HG03378 (cell line): ENCODE measurements around the gene MCM9.
"Not testable (repeated sequence)": the region's sequence is repeated elsewhere in the genome, so short reads cannot be mapped to it uniquely, and the experiment has no call there.

Experiments
- ATAC-seq: cut with Tn5 transposase; IDR thresholded peaks from one replicate; pipeline ENCODE4 v1.9.1; 2021; ENCODE audit warnings: mild to moderate bottlenecking, moderate library complexity; ENCODE audit not compliant: unreplicated experiment

Gene MCM9

DNA sequence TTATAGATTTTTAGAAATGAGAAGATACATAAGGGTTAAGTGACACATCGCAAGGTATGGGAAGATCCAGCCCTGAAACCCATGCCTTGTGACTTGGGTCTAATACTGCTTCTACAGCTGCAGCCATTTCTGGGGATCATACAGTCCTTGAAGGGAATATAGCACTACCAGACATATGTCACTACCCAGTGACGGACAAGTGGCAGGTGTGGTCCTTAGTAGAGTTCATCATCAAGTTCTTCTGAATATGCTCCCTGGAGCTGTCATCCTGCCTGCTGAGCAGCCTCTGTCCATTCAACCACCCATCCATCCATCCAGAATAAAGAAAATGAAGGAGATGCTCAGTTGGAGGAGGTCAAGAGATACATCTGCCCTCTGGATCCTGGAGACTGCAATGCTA, 159.6 kb downstream of the MCM9 start:
- ATAC-seq, result no peak

DNA sequence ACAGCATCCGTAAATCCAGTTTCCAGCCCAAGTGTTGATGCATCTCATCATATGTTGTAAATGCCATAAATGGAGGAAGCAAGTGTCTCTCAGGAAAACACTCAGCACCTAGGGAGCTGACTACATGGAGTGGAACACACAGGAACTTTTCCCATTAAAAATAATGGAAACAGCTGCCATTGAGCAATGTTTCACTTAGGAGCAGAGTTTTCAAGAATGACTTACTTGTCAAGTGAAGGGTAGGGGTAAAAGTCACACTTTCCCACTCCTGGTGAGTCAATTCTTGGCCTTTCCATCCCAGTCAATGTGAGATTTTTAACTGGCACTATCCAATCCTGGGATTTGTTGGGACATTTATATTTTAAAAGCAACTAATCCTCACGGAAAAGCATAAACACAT, 160.4 kb downstream of the MCM9 start:
- no peak for ATAC-seq

DNA sequence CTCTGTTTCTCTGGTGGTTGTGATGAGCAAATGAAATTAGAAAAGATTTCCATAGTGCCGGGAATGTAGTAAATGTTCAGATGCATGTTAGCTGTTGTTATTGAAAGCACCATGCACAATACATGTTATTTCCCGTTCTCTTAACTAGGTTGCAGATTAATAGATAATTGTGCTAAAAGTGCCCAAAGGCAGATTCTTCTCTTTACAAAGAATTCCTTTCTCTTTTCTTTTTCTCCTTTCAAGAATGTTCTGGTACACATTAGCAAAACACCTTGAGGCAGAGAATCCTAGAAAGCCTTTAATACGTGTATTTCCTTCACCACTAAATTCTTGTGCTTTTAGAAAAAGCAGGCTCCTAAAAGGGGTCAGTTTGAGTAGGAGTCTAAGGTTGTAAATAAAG, 162.1 kb downstream of the MCM9 start:
- ATAC-seq, result no peak

DNA sequence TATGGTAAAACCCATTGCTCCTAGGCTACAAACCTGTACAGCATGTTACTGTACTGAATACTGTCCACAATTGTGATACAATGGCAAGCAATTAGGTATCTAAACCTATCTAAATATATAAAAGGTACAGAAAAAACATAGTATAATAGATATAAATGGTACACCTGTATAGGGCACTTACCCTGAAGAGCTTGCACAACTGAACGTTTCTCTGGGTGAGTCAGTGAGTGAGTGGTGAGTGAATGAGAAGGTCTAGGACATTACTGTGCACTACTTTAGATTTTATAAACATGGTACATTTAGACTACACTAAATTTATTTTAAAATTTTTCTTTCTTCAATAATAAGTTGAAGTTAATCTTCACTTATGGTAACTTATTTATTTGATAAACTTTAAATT, 163.7 kb downstream of the MCM9 start:
- no peak for ATAC-seq

DNA sequence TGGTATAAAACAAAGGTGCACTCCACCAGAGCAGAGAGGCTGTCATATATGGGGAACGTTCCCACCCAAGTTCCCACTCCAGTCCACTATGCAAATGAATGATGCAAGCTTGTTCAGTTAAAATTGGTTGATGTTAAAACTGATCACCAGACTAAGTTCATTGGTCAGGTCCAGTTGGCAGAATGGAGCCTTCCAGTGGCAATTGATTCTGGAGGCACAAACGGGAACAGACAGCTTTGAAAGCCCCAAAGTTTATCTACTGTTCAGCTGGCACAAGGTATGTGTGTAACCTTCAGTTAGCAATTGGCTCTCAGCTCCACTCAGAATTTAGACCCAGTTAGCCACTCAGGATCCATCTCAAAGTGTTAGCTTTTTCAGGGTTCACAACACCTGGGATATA, 164.1 kb downstream of the MCM9 start:
- no peak for ATAC-seq

DNA sequence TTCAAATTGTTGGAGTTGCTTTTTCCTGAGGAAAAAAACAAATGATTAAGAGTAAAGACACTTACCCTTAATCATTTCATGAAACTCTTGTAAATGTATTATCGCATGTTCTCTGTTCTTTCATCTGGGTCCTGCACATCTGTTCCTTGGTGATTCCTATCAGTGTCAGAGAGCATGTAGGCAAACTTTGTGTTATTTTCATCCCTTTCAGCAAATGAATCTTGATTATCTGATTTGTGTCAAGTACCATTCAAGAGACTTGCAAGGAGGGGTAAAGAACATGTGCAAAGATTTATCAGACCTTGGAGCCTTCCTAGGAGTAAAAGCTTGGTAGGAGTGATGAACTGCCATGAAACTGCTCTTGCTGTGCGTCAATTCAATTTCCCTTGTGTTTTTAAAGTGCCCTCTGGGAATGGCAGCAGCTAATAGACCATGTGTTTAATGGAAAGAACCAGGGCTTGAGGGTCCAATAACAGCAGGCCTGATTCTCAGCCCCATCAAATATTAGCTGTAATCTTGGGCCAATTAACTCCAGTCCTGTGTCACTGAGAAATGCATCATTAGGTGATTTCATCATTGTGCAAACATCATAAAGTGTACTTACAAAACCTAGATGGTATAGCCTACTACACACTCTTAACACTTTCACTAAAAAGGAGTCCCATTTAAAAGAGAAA, 164.7 kb downstream of the MCM9 start:
- ATAC-seq, result no peak

DNA sequence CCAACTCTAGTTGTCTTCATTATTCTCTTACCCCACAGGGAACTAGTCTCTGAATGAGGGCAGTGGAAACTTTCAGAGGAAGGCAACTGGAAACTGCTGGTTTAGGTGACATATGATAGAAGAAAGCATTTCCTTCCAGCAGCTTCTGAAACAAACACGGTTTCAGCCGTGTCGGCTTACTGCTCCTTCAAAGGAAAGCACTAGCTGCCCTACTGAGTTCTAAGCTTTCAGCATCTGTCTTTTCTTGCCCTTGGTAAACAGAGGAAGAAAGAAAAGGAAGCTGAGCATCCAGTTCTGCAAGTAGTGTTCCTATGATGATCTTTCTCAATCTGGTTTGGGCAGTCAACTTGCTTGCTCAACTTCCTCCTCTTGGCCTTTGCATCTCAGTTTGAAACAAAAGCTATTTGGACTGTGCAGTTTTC, 166.0 kb downstream of the MCM9 start:
- ATAC-seq, result no peak

DNA sequence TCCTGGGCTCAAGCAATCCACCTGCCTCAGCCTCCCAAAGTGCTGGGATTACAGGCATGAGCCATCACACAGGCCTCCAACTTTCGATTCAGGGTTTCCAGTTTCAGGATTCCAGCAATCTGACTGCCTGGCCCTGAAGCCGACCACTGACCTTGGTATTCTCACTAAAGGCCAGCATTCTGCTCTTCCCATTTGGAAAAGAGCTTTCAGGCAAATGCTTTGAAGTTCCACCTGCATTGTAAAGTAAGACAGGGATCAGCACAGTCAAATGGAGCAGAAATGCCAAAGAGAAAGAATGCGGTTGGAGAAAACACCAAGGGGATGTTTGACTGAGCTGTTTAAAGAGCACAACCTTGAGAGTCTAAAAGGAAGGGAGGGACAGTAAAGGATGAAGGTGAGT, 166.5 kb downstream of the MCM9 start:
- no peak for ATAC-seq

DNA sequence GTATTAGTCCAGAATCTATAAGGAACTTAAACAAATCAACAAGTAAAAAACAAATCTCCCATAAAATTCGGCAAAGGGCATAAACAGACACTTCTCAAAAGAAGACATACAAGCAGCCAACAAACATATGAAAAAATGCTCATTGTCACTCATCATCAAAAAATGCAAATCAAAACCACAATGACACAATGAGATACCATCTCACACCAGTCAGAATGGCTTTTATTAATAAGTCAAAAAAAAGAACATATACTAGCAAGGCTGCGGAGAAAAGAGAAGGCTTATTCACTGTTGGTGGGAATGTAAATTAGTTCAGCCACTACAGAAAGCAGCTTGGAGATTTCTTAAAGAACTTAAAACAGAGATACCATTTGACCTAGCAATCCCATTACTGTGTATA, 169.6 kb downstream of the MCM9 start:
- ATAC-seq, result not testable (repeated sequence)

DNA sequence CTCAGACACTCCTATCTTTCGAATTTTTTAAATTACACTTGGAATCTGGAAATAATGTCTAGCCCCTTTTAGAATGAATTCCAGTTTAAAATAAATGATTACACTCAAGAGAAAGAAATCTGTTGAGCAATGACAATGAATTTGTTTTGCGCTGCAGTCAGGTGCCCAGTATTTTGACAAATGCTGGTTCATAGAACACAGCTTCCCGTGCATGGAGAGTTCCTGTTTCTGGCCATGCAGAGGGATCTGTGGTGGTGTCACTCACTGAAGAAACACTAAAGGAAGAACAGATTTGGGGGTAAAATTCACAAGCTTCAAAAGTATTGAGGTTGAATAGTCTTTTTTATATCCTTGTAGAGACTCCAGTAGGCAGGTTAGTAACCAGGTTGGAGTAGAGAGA, 170.2 kb downstream of the MCM9 start:
- ATAC-seq, result no peak
